HUES64 (cell line): ENCODE data around the gene CEP63.

Experiments
- H3K27ac ChIP-seq: 2 replicates; pipeline ENCODE4 v1.7.0; 2013; ENCODE audit warnings: low read depth, low read length, inconsistent platforms
- H3K27me3 ChIP-seq: 2 replicates; pipeline ENCODE4 v1.6.1; 2013; ENCODE audit warnings: mild to moderate bottlenecking, low read length; ENCODE audit not compliant: insufficient read depth
- H3K36me3 ChIP-seq: 2 replicates; pipeline ENCODE4 v1.6.1; 2013; ENCODE audit warnings: mild to moderate bottlenecking, low read length; ENCODE audit not compliant: insufficient read depth
- H3K4me1 ChIP-seq: 2 replicates; pipeline ENCODE4 v1.6.1; 2013; ENCODE audit warnings: mild to moderate bottlenecking, low read length, moderate library complexity; ENCODE audit not compliant: insufficient read depth
- H3K4me3 ChIP-seq: 2 replicates; pipeline ENCODE4 v1.5.1; 2013; ENCODE audit warnings: mild to moderate bottlenecking, low read length, moderate library complexity
- H3K9ac ChIP-seq: 2 replicates; pipeline ENCODE4 v1.6.1; 2013; ENCODE audit warnings: mild to moderate bottlenecking, low read depth, low read length
- H3K9me3 ChIP-seq: 2 replicates; pipeline ENCODE4 v1.6.1; 2013; ENCODE audit warnings: low read depth, low read length; ENCODE audit not compliant: insufficient read depth
- WGBS: fragments of 150-250, 120-280 bp; methylation state at CpG from one replicate; pipeline ENCODE4 v1.1.7; 2013; ENCODE audit warnings: missing lambda C conversion rate; 5-methylcytosine and 5-hydroxymethylcytosine counted together

CEP63 gene

DNA sequence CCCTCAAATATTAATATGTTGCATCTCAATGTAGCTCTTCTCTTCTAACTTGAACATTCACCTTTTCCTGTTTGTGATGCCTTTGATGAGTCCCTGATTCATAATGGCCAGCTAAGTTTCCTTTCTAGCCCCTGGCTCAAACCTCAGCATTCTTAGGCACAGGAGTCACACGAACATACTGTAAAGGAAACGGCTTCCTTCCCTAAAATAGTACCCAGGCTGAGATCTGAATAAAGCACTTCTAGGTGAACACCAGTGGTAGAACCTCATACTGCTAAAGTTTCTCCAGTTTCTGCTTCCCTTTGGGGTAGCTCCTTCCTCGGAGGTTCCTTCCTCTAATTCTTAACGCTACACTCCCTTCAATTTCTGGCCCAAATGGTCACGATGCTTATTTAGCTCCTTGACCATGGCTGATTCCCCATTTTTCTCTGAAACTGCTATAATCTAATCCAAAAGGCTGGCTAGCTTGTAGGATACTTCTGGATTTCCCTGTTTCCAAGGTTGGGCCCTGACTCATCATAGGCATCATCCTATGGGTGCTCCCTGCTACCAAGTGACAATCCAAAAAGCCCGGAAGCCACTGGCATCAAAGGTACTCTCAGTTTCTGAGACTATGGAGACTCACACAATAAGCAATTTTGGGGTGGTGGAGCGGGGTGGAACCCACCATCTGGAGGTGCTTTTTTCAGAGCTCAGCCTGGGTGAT, 2.5 kb upstream of the CEP63 start:
- Histone ChIP-seq H3K27me3 (no peaks in the 10 kb centered on the region), H3K27ac (no peak overlapping the region), H3K4me1 (peaks cover 15% of the 10 kb centered on the region), H3K36me3 (peaks cover 46% of the 10 kb centered on the region), H3K4me3 (no peak overlapping the region), H3K9ac (no peak overlapping the region), H3K9me3 (no peaks in the 10 kb centered on the region)
- WGBS = 94% methylated on average over 7 of the region's 7 CpGs

DNA sequence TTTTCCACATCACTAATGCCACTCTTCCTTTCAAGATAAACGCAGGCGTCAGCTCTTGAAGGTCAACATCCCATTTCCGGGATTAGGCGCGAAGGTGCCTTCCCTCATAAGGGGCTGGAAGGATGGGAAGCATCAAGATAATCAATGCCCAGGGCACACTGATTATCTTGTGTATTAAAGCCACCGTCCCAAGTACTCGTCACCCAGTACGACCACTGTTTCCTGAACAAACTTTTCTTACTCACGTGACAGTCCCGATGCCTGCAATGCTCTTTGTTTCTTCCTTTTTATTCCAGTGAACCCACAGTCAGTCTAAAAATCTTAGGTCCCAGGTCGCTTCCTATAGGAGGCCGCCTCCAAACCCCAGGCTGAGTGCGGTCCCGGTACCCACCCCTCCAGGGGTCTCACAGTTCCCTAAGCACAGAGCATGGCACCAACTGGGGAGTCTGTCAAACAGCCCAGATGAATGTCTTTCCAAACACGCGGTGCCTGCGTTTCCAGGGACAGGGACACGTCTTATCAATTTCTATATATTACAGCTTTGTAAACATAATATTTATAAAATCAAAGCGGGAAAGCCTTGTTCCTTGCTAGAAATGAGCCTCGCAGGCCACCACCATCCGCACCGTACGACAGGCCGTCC, 661 bp upstream of the CEP63 start:
- peak overlapping the region; percentile 95 for H3K27ac ChIP-seq
- peaks cover 15% of the 10 kb centered on the region for H3K4me1 ChIP-seq
- H3K9me3 ChIP-seq = no peaks in the 10 kb centered on the region
- H3K27me3 ChIP-seq = no peaks in the 10 kb centered on the region
- peaks cover 31% of the 10 kb centered on the region for H3K36me3 ChIP-seq
- WGBS = 8% methylated on average over 23 of the region's 24 CpGs
- peak overlapping the region; percentile 99 for H3K4me3 ChIP-seq
- H3K9ac ChIP-seq = peak overlapping the region; percentile 97

DNA sequence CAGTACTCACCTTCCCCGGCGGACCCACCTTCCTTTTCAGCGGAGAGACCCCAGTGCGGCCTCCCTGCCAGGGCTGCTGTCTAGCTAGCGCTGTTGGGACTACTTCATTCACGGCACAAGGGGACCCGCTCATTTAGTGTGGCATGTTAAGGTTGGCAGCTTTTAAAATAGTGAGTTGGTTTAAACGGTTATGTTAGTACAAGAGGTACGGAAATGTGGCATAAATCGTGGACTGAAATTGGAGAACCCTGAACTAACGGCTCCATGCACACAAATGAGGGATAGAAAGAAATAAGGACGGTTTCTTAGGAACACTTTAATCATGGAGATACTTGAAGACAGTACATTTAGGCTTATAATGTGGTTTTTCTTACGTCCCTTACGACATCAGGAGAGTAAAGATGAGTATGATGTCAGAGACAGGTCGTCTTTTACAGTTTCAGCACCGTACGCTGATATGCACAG, 752 bp downstream of the CEP63 start:
- H3K27ac ChIP-seq = peak overlapping the region; percentile 95
- peaks cover 15% of the 10 kb centered on the region for H3K4me1 ChIP-seq
- peak overlapping the region; percentile 99 for H3K4me3 ChIP-seq
- no peaks in the 10 kb centered on the region for H3K9me3 ChIP-seq
- no peaks in the 10 kb centered on the region for H3K27me3 ChIP-seq
- peaks cover 17% of the 10 kb centered on the region for H3K36me3 ChIP-seq
- 13% methylated on average over 17 of the region's 17 CpGs for WGBS
- peak overlapping the region; percentile 97 for H3K9ac ChIP-seq

DNA sequence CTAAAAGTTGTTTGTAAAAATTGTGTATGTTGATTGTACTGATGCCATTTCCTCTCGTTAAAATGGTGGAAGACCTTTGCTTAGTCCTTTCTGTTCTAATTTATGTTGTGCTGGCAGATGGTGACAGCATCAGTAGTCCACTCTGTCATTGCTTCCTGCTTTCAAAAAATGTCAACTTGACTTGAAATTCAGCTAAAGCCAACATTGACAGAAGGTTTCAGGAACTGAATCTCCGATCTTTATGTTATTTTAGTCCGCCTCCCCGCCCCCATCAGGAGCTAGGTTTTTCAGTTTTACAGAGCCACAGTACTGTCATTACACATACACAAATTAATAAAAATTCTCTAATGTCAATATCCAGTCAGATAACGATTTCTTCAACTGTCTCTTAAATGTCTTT, 1.5 kb downstream of the CEP63 start:
- Histone ChIP-seq H3K27ac (no peak overlapping the region), H3K27me3 (no peaks in the 10 kb centered on the region), H3K4me3 (peak overlapping the region; percentile 99), H3K9me3 (no peaks in the 10 kb centered on the region), H3K4me1 (peaks cover 15% of the 10 kb centered on the region), H3K9ac (peak overlapping the region; percentile 97; the same call in 1 of the 2 replicates), H3K36me3 (peaks cover 9% of the 10 kb centered on the region)
- WGBS = 86% methylated on average over 5 of the region's 5 CpGs

DNA sequence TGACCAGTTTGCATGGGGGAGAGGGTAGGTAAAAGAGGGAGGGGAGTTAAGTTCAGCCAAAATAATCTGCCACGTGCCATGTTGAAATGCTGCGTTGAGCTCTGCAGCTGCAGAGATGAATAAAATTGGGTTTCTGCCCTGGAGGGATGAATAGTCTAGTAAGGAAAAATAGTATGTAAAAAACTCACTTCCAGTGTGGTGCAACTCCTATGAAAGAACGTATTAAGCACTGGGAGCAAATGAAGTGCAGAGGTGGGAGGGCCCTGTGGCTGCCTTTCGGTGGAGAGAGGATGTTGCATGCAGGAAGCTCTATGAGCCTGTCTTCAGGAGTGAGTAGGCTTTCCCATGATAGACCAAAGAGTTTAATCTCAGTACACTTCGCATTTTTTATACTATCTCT, 8.6 kb downstream of the CEP63 start:
- H3K4me1 ChIP-seq = no peaks in the 10 kb centered on the region
- no peak overlapping the region for H3K4me3 ChIP-seq
- WGBS = 93% methylated on average over 5 of the region's 5 CpGs
- peaks cover 13% of the 10 kb centered on the region for H3K36me3 ChIP-seq
- H3K9ac ChIP-seq = no peak overlapping the region
- H3K9me3 ChIP-seq = no peaks in the 10 kb centered on the region
- no peak overlapping the region for H3K27ac ChIP-seq
- no peaks in the 10 kb centered on the region for H3K27me3 ChIP-seq

DNA sequence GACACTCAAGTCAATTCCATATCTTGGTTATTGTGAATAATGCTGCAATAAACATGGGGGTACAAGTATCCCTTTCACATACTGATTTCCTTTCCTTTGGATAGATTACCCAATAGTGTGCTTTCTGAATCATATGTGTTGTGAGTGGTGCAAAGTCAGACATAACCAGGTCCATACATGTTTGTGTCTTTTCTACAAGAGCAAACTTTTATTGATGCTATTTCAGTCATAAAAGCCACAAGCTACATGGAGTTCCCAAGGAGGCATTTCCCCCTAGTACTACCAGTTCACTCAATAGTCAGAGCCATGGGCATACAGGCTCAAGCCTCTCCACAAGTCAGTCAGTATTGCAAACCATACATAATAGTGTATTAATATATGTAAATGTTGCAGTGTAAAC, 10.1 kb downstream of the CEP63 start:
- Histone ChIP-seq H3K4me1 (no peaks in the 10 kb centered on the region), H3K4me3 (no peak overlapping the region), H3K36me3 (peaks cover 13% of the 10 kb centered on the region), H3K9me3 (no peaks in the 10 kb centered on the region), H3K27ac (no peak overlapping the region), H3K9ac (no peak overlapping the region), H3K27me3 (no peaks in the 10 kb centered on the region)

DNA sequence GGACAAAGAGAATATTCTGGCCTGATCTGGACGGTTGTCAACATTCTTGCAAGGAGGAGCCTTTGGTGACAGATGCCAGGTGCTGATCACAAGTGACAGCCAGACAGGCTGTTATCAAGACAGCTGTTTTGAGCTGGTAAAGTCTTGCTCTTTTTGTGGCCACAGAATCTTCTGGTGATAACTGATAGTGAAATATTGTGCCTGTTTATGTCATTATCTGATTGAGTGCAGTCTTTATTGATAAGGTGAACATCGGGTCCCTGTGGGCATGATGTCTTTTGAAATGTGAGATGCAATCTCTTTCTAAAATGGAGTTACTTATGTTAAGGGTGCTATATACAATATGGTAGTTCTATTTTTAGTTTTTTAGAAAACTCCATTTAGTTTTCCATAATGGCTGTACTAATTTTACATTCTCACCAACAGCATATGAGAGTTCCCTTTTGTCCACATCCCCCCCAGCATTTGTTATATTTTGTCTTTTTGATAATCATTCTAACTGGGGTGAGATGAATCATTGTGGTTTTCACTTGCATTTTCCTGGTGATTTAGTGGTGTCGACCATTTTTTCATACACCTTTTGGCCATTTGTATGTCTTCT, 10.7 kb downstream of the CEP63 start:
- no peak overlapping the region for H3K9ac ChIP-seq
- WGBS = 80% methylated on average over 3 of the region's 3 CpGs
- no peaks in the 10 kb centered on the region for H3K9me3 ChIP-seq
- H3K27ac ChIP-seq = no peak overlapping the region
- no peaks in the 10 kb centered on the region for H3K27me3 ChIP-seq
- H3K4me1 ChIP-seq = no peaks in the 10 kb centered on the region
- no peak overlapping the region for H3K4me3 ChIP-seq
- peaks cover 13% of the 10 kb centered on the region for H3K36me3 ChIP-seq

DNA sequence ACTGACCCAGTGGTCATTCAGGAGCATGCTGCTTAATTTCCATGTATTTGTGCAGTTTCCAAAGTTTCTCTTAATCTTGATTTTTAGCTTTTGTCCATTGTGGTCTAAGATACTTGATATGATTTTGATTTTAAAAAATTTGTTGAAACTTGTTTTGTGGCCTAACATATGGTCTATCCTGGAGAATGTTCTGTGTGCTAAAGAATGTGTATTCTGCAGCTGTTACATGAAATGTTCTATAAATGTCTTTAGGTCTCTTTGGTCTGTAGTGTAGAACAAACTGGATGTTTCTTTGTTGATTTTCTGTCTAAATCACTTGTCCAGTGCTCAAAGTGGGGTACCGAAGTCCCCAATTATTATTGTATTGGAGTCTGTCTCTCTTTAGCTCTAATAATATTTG, 17.4 kb downstream of the CEP63 start:
- Histone ChIP-seq H3K27ac (no peak overlapping the region), H3K9ac (no peak overlapping the region), H3K36me3 (peaks cover 12% of the 10 kb centered on the region; the same call in 1 of the 2 replicates), H3K27me3 (no peaks in the 10 kb centered on the region), H3K4me3 (no peak overlapping the region), H3K4me1 (no peaks in the 10 kb centered on the region), H3K9me3 (no peaks in the 10 kb centered on the region)
- no CpG with 5 or more reads among the region's 1 CpG for WGBS

DNA sequence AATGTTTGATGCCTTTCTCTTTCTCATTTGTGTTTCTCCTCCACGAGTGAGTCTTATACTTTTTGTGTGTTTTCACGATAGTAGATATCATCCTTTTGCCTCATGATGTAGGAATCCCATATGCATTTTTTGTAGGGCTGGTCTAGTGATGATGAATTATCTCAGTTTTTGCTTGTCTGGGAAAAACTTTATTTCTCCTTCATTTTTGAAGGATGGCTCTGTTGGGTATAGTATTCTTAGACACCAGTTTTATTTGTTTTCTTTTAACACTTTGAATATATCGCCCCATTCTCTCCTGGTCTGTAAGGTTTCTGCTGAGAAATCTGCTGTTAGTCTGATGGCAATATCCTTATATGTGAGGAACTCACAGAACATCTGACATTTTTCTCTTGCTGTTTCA, 18.3 kb downstream of the CEP63 start:
- Histone ChIP-seq H3K36me3 (peaks cover 14% of the 10 kb centered on the region; the same call in 1 of the 2 replicates), H3K9me3 (no peaks in the 10 kb centered on the region), H3K4me1 (no peaks in the 10 kb centered on the region), H3K27me3 (no peaks in the 10 kb centered on the region), H3K9ac (no peak overlapping the region), H3K4me3 (no peak overlapping the region), H3K27ac (no peak overlapping the region)
- WGBS = 71% methylated on average over 3 of the region's 3 CpGs

DNA sequence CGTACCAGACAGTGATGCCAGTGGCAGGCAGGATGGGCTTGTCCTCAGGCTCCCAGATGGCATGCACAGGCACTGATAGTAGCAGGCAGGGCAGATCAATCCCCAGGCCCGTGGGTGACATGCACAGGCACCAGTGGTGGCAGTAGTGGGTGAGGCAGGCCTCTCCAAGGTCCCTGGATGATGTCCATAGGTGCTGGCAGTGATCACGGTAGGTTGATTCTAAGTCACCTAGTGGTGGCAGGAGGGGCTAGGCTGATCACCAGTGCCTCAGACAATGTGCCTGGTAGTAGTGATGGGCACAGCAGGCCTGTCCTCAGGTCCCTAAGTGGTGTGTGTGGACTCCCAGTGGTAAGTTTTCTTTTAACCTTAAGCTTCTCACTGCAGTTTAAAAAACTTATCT, 19.6 kb downstream of the CEP63 start:
- no peaks in the 10 kb centered on the region for H3K4me1 ChIP-seq
- WGBS = 62% methylated on average over 3 of the region's 3 CpGs
- no peak overlapping the region for H3K27ac ChIP-seq
- H3K27me3 ChIP-seq = no peaks in the 10 kb centered on the region
- H3K9ac ChIP-seq = no peak overlapping the region
- H3K9me3 ChIP-seq = no peaks in the 10 kb centered on the region
- peaks cover 14% of the 10 kb centered on the region; the same call in 1 of the 2 replicates for H3K36me3 ChIP-seq
- H3K4me3 ChIP-seq = no peak overlapping the region

DNA sequence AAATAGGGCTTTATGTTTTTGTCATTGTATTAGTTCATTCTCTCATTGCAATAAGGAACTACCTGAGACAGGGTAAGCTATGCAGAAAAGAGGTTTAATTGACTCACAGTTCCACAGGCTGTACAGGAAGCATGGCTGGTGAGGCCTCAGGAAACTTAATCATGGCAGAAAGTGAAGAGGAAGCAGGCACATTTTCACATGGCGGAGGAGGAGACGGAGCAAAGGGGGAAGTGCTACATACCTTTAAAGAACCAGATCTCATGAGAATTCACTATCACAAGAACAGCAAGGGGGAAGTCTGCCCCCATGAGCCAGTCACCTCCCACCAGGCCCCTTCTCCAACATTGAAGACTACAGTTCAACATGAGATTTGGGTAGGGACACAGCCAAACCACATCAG, 25.6 kb downstream of the CEP63 start:
- H3K36me3 ChIP-seq = peaks cover 14% of the 10 kb centered on the region; the same call in 1 of the 2 replicates
- whole genome bisulfite sequencing = 89% methylated on average over 2 of the region's 2 CpGs
- no peak overlapping the region for H3K9ac ChIP-seq
- H3K9me3 ChIP-seq = no peaks in the 10 kb centered on the region
- no peak overlapping the region for H3K27ac ChIP-seq
- no peak overlapping the region for H3K4me3 ChIP-seq
- H3K4me1 ChIP-seq = no peaks in the 10 kb centered on the region
- H3K27me3 ChIP-seq = no peaks in the 10 kb centered on the region
